HCT116 (cell line): Measurements from ENCODE around the gene TCF12. TPM values are rescaled to one million over a fixed set of nuclear protein-coding genes. Genes with fewer than 3 reads are reported as not detected.

Experiments used
- ATAC-seq: fragments of 200-7000 bp; cut with Tn5 transposase; 2 replicates; pipeline ENCODE4 v1.9.1; 2020; ENCODE audit warnings: mild to moderate bottlenecking, moderate library complexity
- BruUV-seq: library from RNA; stranded (reverse); fragments of 400-500 nt; replicated peaks from 2 replicates; lab custom pipeline; 2021; lab: Mats Ljungman, UMichigan
- CTCF ChIA-PET: fragments of 300-600 bp; sonication (Branson Sonifier 250); formaldehyde crosslinking; loops from one replicate; lab custom pipeline; 2021; ENCODE audit warnings: antibody characterized with exemption; lab: Charles Lee
- POLR2A ChIA-PET: fragments of 300-600, 350-600 bp; sonication (Branson Sonifier 250); formaldehyde crosslinking; loops from one replicate; lab custom pipeline; 2021; ENCODE audit warnings: antibody characterized with exemption; lab: Charles Lee
- RAD21 ChIA-PET, 2 experiments: fragments of 300-600 bp; sonication (Branson Sonifier 250); formaldehyde crosslinking; loops; one replicate each; lab custom pipeline; 2023; ENCODE audit warnings: low total read pairs in 2 of 2; ENCODE audit not compliant: uncharacterized antibody in 2 of 2, unreplicated experiment in 2 of 2, low non-redundant PET in 1 of 2; lab: Charles Lee
- DNase-seq: peaks from one replicate; pipeline ENCODE4 v3.0.0-alpha.2; 2010; ENCODE audit warnings: low read depth, low spot score
- H2AFZ ChIP-seq: fragments of 200-600 bp; shearing (Covaris generic), sonication (generic); 2 replicates; pipeline ENCODE4 v1.6.1; 2017; ENCODE audit warnings: low read depth, mixed run types, mixed read lengths, antibody characterized with exemption, low read length; ENCODE audit not compliant: poor library complexity, severe bottlenecking
- H3K27ac ChIP-seq: 2 replicates; pipeline ENCODE4 v1.5.1; 2012; ENCODE audit warnings: low read depth, low read length
- H3K27me3 ChIP-seq: fragments of 200-600 bp; sonication (generic); 2 replicates; pipeline ENCODE4 v1.6.1; 2016; ENCODE audit warnings: mixed run types, low read length, mixed read lengths; ENCODE audit not compliant: insufficient read depth
- H3K36me3 ChIP-seq, 2 experiments: fragments of 200-500 bp in 1 of 2; fragments of 200-600 bp in 1 of 2; sonication (Bioruptor generic) in 1 of 2; sonication (generic) in 1 of 2; 2 replicates each; pipeline versions ENCODE4 v1.5.1 to v1.6.1; 2014 to 2016; ENCODE audit warnings: low read length in 2 of 2, inconsistent platforms in 1 of 2, mixed read lengths in 1 of 2, mixed run types in 1 of 2; ENCODE audit not compliant: insufficient read depth in 2 of 2, control insufficient read depth in 1 of 2
- H3K4me1 ChIP-seq, 2 experiments: fragments of 200-600 bp in 1 of 2; sonication (generic) in 1 of 2; 2 replicates each; pipeline versions ENCODE4 v1.5.1 to v1.6.1; 2012 to 2017; ENCODE audit warnings: low read length in 2 of 2, inconsistent platforms in 1 of 2, mild to moderate bottlenecking in 1 of 2, mixed read lengths in 1 of 2, mixed run types in 1 of 2, moderate library complexity in 1 of 2; ENCODE audit not compliant: insufficient read depth in 2 of 2, control insufficient read depth in 1 of 2
- H3K4me2 ChIP-seq: fragments of 200-600 bp; sonication (generic); 2 replicates; pipeline ENCODE4 v1.6.1; 2017; ENCODE audit warnings: mixed run types, low read length, mixed read lengths
- H3K4me3 ChIP-seq, 2 experiments: fragments of 200-600 bp in 1 of 2; sonication (generic) in 1 of 2; replicated peaks in 1 of 2; 2 replicates each; pipeline ENCODE4 v1.5.1; 2011 to 2016; ENCODE audit warnings: low read length in 2 of 2, control low read depth in 1 of 2, low read depth in 1 of 2, mild to moderate bottlenecking in 1 of 2, mixed read lengths in 1 of 2, mixed run types in 1 of 2
- H3K79me2 ChIP-seq: fragments of 200-600 bp; sonication (generic); 2 replicates; pipeline ENCODE4 v1.6.1; 2017; ENCODE audit warnings: mild to moderate bottlenecking, mixed run types, low read length, moderate library complexity, mixed read lengths; ENCODE audit not compliant: insufficient read depth
- H3K9ac ChIP-seq: fragments of 200-600 bp; sonication (generic); 2 replicates; pipeline ENCODE4 v1.6.1; 2016; ENCODE audit warnings: low read length, mixed read lengths
- H3K9me2 ChIP-seq: fragments of 200-600 bp; sonication (generic), shearing (Covaris generic); 2 replicates; pipeline ENCODE4 v1.6.1; 2017; ENCODE audit warnings: mixed run types, mild to moderate bottlenecking, moderate library complexity; ENCODE audit not compliant: insufficient read depth
- H3K9me3 ChIP-seq, 2 experiments: fragments of 200-500 bp in 1 of 2; fragments of 200-600 bp in 1 of 2; sonication (Bioruptor generic) in 1 of 2; sonication (generic) in 1 of 2; 2 replicates each; pipeline ENCODE4 v1.6.1; 2014 to 2017; ENCODE audit warnings: low read length in 2 of 2, mixed read lengths in 2 of 2, inconsistent platforms in 1 of 2, low read depth in 1 of 2, mild to moderate bottlenecking in 1 of 2, mixed run types in 1 of 2, moderate library complexity in 1 of 2; ENCODE audit not compliant: control insufficient read depth in 1 of 2, insufficient read depth in 1 of 2
- H4K20me1 ChIP-seq: fragments of 200-600 bp; sonication (generic), shearing (Covaris generic); 2 replicates; pipeline ENCODE4 v1.6.1; 2017; ENCODE audit warnings: mixed run types, mild to moderate bottlenecking, moderate library complexity; ENCODE audit not compliant: insufficient read depth
- CBX3 ChIP-seq: IDR thresholded peaks from 2 replicates; pipeline ENCODE4 v1.6.1; 2012; ENCODE audit warnings: low read depth
- CEBPB ChIP-seq: IDR thresholded peaks from 2 replicates; pipeline ENCODE4 v1.6.1; 2012; ENCODE audit warnings: low read depth
- ELF1 ChIP-seq: IDR thresholded peaks from 2 replicates; pipeline ENCODE4 v1.6.1; 2012; ENCODE audit warnings: low read depth, borderline replicate concordance
- EZH2 ChIP-seq: fragments of 200-600 bp; sonication (generic); IDR thresholded peaks from 2 replicates; pipeline ENCODE4 v1.6.1; 2017; ENCODE audit warnings: antibody characterized with exemption, mixed run types
- EZH2phosphoT487 ChIP-seq: fragments of 200-600 bp; IDR thresholded peaks from 2 replicates; pipeline ENCODE4 v1.6.1; 2018; ENCODE audit warnings: antibody characterized with exemption, borderline replicate concordance
- FOSL1 ChIP-seq: IDR thresholded peaks from 2 replicates; pipeline ENCODE4 v1.6.1; 2012; ENCODE audit warnings: low read depth
- POLR2A ChIP-seq: IDR thresholded peaks from 2 replicates; pipeline ENCODE4 v1.7.0; 2011; ENCODE audit warnings: borderline replicate concordance; ENCODE audit not compliant: insufficient read depth, insufficient read length; ENCODE audit errors: extremely low read depth
- POLR2AphosphoS5 ChIP-seq: IDR thresholded peaks from 2 replicates; pipeline ENCODE4 v1.6.1; 2011; ENCODE audit warnings: mild to moderate bottlenecking, low read depth, low read length, moderate library complexity
- RAD21 ChIP-seq: IDR thresholded peaks from 2 replicates; pipeline ENCODE4 v1.6.1; 2012; ENCODE audit warnings: low read depth, mild to moderate bottlenecking
- REST ChIP-seq: IDR thresholded peaks from 2 replicates; pipeline ENCODE4 v1.6.1; 2012; ENCODE audit warnings: low read depth
- SIN3A ChIP-seq: IDR thresholded peaks from 2 replicates; pipeline ENCODE4 v1.6.1; 2012; ENCODE audit warnings: low read depth
- SRF ChIP-seq: IDR thresholded peaks from 2 replicates; pipeline ENCODE4 v1.6.1; 2012; ENCODE audit warnings: low read depth
- ZNF274 ChIP-seq: fragments of 200-500 bp; sonication (Bioruptor generic); IDR thresholded peaks from 2 replicates; pipeline ENCODE4 v1.6.1; 2014; ENCODE audit warnings: mild to moderate bottlenecking, low read depth, low read length, inconsistent platforms
- intact Hi-C: fragments of 100-400 bp; cut with micrococcal nuclease; formaldehyde crosslinking; loops from 2 replicates; pipeline ENCODE4 v1.10.0; 2022
- total RNA-seq: library from RNA; stranded (reverse); gene quantifications from one replicate; pipeline ENCODE4 v1.2.1, GENCODE V29; 2021; ENCODE audit not compliant: unreplicated experiment
- TF ChIP-seq, protein P1 (sequence below): IDR thresholded peaks from 2 replicates; pipeline ENCODE4 v1.6.1; 2012

Gene TCF12
- total RNA-seq, 1 experiment from 2014 or later, result 71.6 TPM

DNA sequence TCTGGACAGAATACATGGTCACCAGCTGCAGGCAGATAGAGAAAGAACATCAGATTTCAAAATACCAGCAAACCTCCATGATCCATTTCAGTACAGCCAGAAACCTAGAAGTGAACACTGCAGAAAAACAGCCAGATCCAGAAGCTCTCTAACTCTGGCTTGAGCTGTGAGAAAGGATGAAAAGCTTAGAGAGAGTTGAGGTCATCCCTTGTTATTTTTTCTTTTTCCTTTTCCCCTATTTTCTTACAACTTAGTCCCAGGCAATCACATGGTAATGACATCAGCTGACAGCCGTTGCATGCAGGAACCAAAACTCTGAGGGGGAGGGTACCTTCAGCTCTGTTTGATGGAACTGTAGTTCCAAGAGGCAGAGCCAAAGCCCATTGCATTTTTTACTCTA, 113.2 kb downstream of the TCF12 start:
- Histone ChIP-seq H3K9ac (no peak overlapping the region), H3K79me2 (peaks cover 72% of the 10 kb centered on the region), H3K4me2 (no peak overlapping the region), H3K4me1 (no peaks in the 10 kb centered on the region), H4K20me1 (no peaks in the 10 kb centered on the region; the same call in 1 of the 2 replicates), H3K36me3 (no peaks in the 10 kb centered on the region), H3K9me2 (no peaks in the 10 kb centered on the region), H3K9me3 (no peaks in the 10 kb centered on the region), H3K4me3 (no peak overlapping the region), H3K27ac (no peak overlapping the region), H3K27me3 (no peaks in the 10 kb centered on the region), H2AFZ (no peak overlapping the region)
- ChIA-PET CTCF (no interaction called here), POLR2A (no interaction called here), RAD21 (no interaction called here)
- intact Hi-C loops, result no loop called here
- BruUV-seq, result no TSS peak
- ATAC-seq (no peak), DNase-seq (no peak)
- TF ChIP-seq ELF1, result no peak
- TF ChIP-seq FOSL1, result no peak
- TF ChIP-seq REST, result no peak
- TF ChIP-seq SIN3A, result no peak
- no peak for TF ChIP-seq EZH2
- TF ChIP-seq EZH2phosphoT487, result no peak
- TF ChIP-seq POLR2A, result no peak
- TF ChIP-seq RAD21, result no peak
- TF ChIP-seq CEBPB, result no peak
- TF ChIP-seq POLR2AphosphoS5, result no peak
- no peak for TF ChIP-seq CBX3
- no peak for TF ChIP-seq SRF
- TF ChIP-seq, protein P1, sequence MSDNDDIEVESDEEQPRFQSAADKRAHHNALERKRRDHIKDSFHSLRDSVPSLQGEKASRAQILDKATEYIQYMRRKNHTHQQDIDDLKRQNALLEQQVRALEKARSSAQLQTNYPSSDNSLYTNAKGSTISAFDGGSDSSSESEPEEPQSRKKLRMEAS, result no peak
- TF ChIP-seq ZNF274, result no peak
